Mucosa of descending colon (tissue), 3 donors: ENCODE results near the gene CTU2. TPM values are rescaled to one million over a fixed set of nuclear protein-coding genes. Genes with fewer than 3 reads are reported as not detected.

ENCODE experiments used
- ATAC-seq: fragments of 200-7000 bp; cut with Tn5 transposase; one replicate; pipeline ENCODE4 v1.9.1; 2020; ENCODE audit warnings: mild to moderate bottlenecking, moderate library complexity
- DNase-seq, 3 donors: peaks; one replicate each; pipeline ENCODE4 v3.0.0-alpha.2; 2020
- H3K36me3 ChIP-seq: fragments of 200-600 bp; one replicate; pipeline ENCODE4 v1.8.0; 2021; ENCODE audit warnings: low read depth, mild to moderate bottlenecking
- H3K4me1 ChIP-seq: fragments of 200-600 bp; one replicate; pipeline ENCODE4 v1.8.0; 2021; ENCODE audit warnings: low read depth, mild to moderate bottlenecking
- H3K4me3 ChIP-seq: fragments of 200-600 bp; one replicate; pipeline ENCODE4 v1.8.0; 2021; ENCODE audit warnings: mild to moderate bottlenecking
- H3K9me3 ChIP-seq: fragments of 200-600 bp; one replicate; pipeline ENCODE4 v1.8.0; 2021; ENCODE audit warnings: mild to moderate bottlenecking
- intact Hi-C, 2 donors: fragments of 100-400 bp; cut with DNase I in 1 of 2; cut with micrococcal nuclease in 1 of 2; formaldehyde crosslinking; loops; one replicate each; pipeline versions ENCODE4 v1.11.0 to v1.11.1; 2022; cut with DNase I, micrococcal nuclease
- total RNA-seq, 3 donors: library from RNA; stranded (reverse); fragmentation: NEBNext Ultra II Directional in 2 of 3; extraction: Animal tissue kit (Norgen Biotek cat#: 25700) in 2 of 3; gene quantifications; one replicate each; pipeline versions ENCODE4 v1.2.1 to v1.2.4, GENCODE V29; 2021 to 2023
- TF ChIP-seq, protein P1 (sequence below): fragments of 200-600 bp; IDR thresholded peaks from one replicate; pipeline ENCODE4 v1.8.0; 2022; ENCODE audit warnings: antibody characterized with exemption, mild to moderate bottlenecking
- donor health status: DM: no; HTN: no; CAD: no; lungs with moderate emphysema.
- donor health status: DM: no; HTN: no; CAD: no.
- donor health status: DM: no; HTN: yes; CAD: no.

Gene CTU2
- total RNA-seq, 3 donors from 2014 or later, result 9.6 to 16.1 (median 13.6) TPM

DNA sequence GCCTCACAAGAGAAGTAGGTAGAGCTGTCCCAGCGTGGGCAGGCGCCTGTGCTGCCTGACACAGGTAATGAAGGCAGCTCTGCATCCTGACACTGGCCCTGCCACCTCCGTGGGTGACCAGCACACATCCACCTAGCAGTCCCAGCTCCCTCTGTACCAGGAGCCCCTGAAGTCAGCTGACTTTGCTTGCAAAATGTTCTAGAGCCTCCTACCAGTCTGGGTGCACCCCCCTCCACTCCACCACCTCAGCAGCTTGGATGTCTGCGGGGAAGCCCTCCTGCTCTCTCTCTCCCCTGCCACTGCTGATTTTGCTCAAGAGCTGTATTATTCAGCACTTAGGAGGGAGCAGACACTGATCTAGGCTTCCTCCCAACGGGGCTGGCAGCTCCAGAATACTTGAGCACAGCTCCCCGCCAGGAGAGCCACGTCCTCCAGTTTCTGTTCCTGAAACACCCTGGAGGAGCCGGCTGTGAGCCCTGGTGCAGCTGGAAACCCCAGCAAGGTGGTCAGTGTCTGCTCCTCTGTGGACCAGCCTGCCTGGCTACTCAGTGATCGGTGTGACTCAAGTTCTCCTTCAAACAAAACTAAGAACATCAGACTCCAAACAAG lies 1.1 kb upstream of the CTU2 start:
- peaks cover 28% of the 10 kb centered on the region for H3K4me1 ChIP-seq
- H3K9me3 ChIP-seq, result no peaks in the 10 kb centered on the region
- intact Hi-C loops, result no loop called here
- TF ChIP-seq, protein P1, sequence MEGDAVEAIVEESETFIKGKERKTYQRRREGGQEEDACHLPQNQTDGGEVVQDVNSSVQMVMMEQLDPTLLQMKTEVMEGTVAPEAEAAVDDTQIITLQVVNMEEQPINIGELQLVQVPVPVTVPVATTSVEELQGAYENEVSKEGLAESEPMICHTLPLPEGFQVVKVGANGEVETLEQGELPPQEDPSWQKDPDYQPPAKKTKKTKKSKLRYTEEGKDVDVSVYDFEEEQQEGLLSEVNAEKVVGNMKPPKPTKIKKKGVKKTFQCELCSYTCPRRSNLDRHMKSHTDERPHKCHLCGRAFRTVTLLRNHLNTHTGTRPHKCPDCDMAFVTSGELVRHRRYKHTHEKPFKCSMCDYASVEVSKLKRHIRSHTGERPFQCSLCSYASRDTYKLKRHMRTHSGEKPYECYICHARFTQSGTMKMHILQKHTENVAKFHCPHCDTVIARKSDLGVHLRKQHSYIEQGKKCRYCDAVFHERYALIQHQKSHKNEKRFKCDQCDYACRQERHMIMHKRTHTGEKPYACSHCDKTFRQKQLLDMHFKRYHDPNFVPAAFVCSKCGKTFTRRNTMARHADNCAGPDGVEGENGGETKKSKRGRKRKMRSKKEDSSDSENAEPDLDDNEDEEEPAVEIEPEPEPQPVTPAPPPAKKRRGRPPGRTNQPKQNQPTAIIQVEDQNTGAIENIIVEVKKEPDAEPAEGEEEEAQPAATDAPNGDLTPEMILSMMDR, result no peak
- H3K4me3 ChIP-seq, result peak overlapping the region; percentile 93
- ATAC-seq (no peak), DNase-seq (peak in 1 of 3 donors; percentile 41)
- H3K36me3 ChIP-seq, result no peaks in the 10 kb centered on the region

- intact Hi-C loops, result no loop called here
- Histone ChIP-seq H3K36me3 (no peaks in the 10 kb centered on the region), H3K9me3 (no peaks in the 10 kb centered on the region), H3K4me1 (peaks cover 28% of the 10 kb centered on the region), H3K4me3 (peak overlapping the region; percentile 93)
- ATAC-seq, result peak; percentile 0
- TF ChIP-seq, protein P1, result no peak
- peak in 1 of 3 donors; percentile 55 for DNase-seq
These were observed 488 bp upstream of the CTU2 start for GRCh38 chr16:88705801-88706228.

- DNase-seq (no peak), ATAC-seq (no peak)
- Histone ChIP-seq H3K9me3 (no peaks in the 10 kb centered on the region), H3K4me1 (peaks cover 22% of the 10 kb centered on the region), H3K4me3 (peak overlapping the region; percentile 93), H3K36me3 (no peaks in the 10 kb centered on the region)
- intact Hi-C loops, result no loop called here
- TF ChIP-seq, protein P1, result no peak
These were observed 893 bp downstream of the CTU2 start for GRCh38 chr16:88706965-88707826.

DNA sequence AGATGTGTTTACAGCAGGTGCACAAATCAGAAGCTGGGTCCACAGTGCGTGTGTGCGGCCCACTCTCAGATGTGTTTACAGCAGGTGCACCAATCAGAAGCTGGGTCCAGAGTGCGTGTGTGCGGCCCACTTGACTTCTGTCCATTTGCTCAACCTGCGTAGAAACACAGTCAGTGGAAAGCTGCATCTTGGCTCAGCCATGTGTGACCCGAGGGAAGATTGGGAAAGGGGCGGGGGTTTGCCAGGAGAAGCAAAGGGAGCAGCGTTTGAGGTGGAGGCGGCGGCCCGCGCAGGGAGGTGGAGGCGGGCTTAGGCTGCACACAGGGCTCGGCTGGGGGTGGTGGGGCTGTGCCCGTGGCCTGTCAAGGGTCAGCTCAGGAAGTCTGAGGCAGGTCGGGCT lies 4.3 kb downstream of the CTU2 start:
- H3K9me3 ChIP-seq, result no peaks in the 10 kb centered on the region
- DNase-seq (no peak), ATAC-seq (no peak)
- H3K4me3 ChIP-seq, result no peak overlapping the region
- no peaks in the 10 kb centered on the region for H3K36me3 ChIP-seq
- TF ChIP-seq, protein P1, result no peak
- H3K4me1 ChIP-seq, result peaks cover 14% of the 10 kb centered on the region
- intact Hi-C loops, result no loop called here

GRCh38 chr16:88711750-88712340 lies 5.5 kb downstream of the CTU2 start:
- H3K4me1 ChIP-seq, result peaks cover 9% of the 10 kb centered on the region
- H3K9me3 ChIP-seq, result no peaks in the 10 kb centered on the region
- TF ChIP-seq, protein P1, result no peak
- no peak overlapping the region for H3K4me3 ChIP-seq
- intact Hi-C loops, result no loop called here
- no peaks in the 10 kb centered on the region for H3K36me3 ChIP-seq
- ATAC-seq (no peak), DNase-seq (no peak)
